Measurements from ENCODE around the gene KIF1C. TPM values are rescaled to one million over a fixed set of nuclear protein-coding genes. Genes with fewer than 3 reads are reported as not detected.

KIF1C gene
- total RNA-seq: 100 to 1,000 TPM in 2 of 4 donors, 10 to 100 TPM in 2; 87.6 to 140 (median 100) TPM

DNA sequence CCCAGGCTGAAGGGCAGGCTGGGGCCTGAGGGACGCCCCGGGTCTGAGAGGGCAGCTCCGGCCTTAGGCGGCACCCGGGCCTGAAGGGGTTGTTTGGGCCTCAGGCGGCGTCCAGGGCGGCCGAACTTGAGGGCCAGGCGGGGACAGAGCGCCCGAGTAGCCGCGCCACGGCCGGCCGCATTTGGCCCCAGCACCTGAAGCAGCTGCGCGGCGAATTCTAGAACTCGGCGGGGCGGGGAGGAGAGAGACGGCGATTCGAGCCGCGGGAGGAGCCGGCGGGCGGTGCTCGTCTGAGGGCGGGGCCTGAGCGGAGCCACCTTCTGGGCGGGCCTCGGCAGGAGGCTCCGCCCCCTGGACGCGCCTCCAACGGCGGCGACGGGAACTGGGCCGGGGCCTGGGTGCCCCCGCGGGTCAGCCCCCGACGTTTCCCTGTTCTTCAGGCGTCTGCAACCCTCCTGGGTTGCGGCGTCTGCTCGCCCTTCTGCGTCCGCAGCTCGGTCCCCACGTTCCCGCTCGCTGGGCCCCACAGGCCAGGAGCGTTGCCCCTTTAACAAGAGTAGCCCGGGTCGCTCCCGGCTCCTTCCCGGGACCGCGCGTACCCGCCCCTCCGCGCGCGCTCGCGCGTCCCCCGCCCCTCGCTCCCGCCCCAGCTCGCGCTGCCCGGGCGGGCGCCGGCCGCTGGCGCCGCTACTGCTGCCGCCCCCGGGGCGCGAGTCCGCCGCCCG, at the start of gene KIF1C, which contains the start of gene INCA1:
KIF1C (plus strand) TSS at position 649 of the 725 bp plus-strand sequence. CDS start 2,297 bp downstream, outside the sequence.
INCA1 (minus strand) TSS at position 221 of the 725 bp plus-strand sequence. CDS start 3,085 bp downstream, outside the sequence.
- intact Hi-C loops (cut with DNase I; ENCODE audit: low total_unique reads): loop anchor here (5.0 kb wide), 1 partner anchor 90 kb away; no protein-coding TSS in a partner anchor

GRCh38 chr17:4948166-4948930, 49.4 kb upstream of the KIF1C start, which contains the start of gene PFN1:
TSS of gene PFN1 (minus strand) at chr17:4948530. CDS start at chr17:4948394, 136 bp downstream.
- intact Hi-C loops (cut with DNase I; ENCODE audit: low total_unique reads): no loop called here
- 0% methylated on average over 11 to 48 of the region's 59 CpGs for WGBS, 2 donors
- TF ChIP-seq POLR2A (IDR thresholded peaks at IDR 0.05) (peak in 1 of 2 donors; percentile 54), CTCF (IDR thresholded peaks at IDR 0.05) (no peak)
- peak within 1 kb of the TSS; percentile 99 for H3K4me3 ChIP-seq (ENCODE audit: low read depth, poor library complexity, severe bottlenecking)
- peak; percentile 92 to 97 for DNase-seq (ENCODE audit: low spot score in 2 of 2)

More for the DNA sequence above, at the start of gene KIF1C, which contains the start of gene INCA1:
- 0 to 1% methylated on average over 33 to 48 of the region's 93 CpGs for WGBS, 2 donors
- DNase-seq (ENCODE audit: low spot score in 2 of 2): peak; percentile 87 to 98
- H3K4me3 ChIP-seq (ENCODE audit: low read depth, poor library complexity, severe bottlenecking): peak within 1 kb of the TSS; percentile 87
- no peak for TF ChIP-seq POLR2A (IDR thresholded peaks at IDR 0.05)
- TF ChIP-seq CTCF (IDR thresholded peaks at IDR 0.05): no peak

DNA sequence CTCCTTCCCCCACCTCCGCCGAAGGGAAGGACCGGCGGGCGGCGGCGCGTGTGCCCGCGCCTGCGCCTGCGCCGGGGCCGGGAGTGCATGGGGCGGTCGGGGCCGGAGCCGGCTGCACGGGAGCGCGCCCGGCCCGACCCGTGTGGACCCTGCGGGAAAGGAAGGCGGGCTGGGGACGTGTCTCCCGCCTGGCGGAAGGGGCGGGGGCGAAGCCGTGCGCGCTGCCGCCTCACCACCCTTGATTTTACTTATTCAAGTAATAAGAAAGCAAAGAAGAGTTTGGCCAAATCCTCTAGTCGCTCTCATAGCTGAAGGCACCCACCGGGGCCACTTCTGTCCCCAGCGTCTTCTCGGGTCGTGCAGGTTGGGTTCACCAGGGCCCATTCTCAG, 48.8 kb upstream of the KIF1C start:
- DNase-seq (ENCODE audit: low spot score in 2 of 2): peak; percentile 70 to 96
- intact Hi-C loops (cut with DNase I; ENCODE audit: low total_unique reads): no loop called here
- peak overlapping the region; percentile 44 for H3K4me3 ChIP-seq (ENCODE audit: low read depth, poor library complexity, severe bottlenecking)
- TF ChIP-seq CTCF (IDR thresholded peaks at IDR 0.05) (no peak), POLR2A (IDR thresholded peaks at IDR 0.05) (no peak)
- WGBS, 2 donors: 0% methylated on average over 21 to 40 of the region's 40 CpGs

- 1% methylated on average over 23 to 32 of the region's 75 CpGs for WGBS, 2 donors
- peak overlapping the region; percentile 44 for H3K4me3 ChIP-seq (ENCODE audit: low read depth, poor library complexity, severe bottlenecking)
- peak; percentile 71 to 95 for DNase-seq (ENCODE audit: low spot score in 2 of 2)
- TF ChIP-seq POLR2A (IDR thresholded peaks at IDR 0.05) (no peak), CTCF (IDR thresholded peaks at IDR 0.05) (peak in 1 of 3 donors; percentile 65)
- intact Hi-C loops (cut with DNase I; ENCODE audit: low total_unique reads): no loop called here
Measured at GRCh38 chr17:4949321-4950074, 48.3 kb upstream of the KIF1C start.

DNA sequence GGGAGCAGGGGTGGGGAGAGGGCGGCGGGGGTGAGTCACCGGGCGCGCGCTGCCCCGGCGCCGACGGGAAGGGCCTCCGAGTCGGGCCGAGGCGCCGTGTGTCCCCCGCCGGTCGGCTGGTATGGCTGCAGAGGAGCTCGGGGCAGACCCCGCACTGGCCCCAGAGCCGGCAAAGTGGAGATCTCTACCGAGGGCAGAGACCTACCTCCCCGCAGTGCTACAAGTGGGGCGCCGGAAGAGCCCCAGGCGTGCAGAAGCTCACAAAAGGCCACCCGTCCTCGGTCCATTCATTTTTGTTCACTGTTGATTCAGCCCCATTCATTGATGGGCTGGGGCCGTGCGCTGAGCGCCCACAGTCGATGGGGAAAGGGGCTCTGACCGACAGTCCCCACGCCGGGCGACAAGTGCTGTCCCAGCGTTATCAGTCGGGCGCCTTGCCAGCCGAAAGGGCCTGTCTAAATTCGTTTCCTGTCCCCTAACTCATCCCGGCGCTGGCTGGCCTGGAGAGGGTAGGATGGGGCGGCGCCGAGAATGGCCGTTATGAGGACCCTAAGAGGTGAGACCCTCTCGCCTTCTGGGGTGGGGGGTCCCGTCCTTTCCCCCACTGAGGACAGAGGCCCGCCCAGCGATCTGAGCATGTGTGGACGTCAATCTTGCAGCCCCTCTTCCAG, 47.5 kb upstream of the KIF1C start:
- WGBS, 2 donors: 18 to 20% methylated on average over 24 to 28 of the region's 52 CpGs
- peak overlapping the region; percentile 44 for H3K4me3 ChIP-seq (ENCODE audit: low read depth, poor library complexity, severe bottlenecking)
- intact Hi-C loops (cut with DNase I; ENCODE audit: low total_unique reads): no loop called here
- peak in 1 of 2 donors; percentile 94 for DNase-seq (ENCODE audit: low spot score in 2 of 2)
- TF ChIP-seq POLR2A (IDR thresholded peaks at IDR 0.05): no peak
- TF ChIP-seq CTCF (IDR thresholded peaks at IDR 0.05): no peak
